ENCODE results near the gene NFAM1. TPM values are rescaled to one million over a fixed set of nuclear protein-coding genes. Genes with fewer than 3 reads are reported as not detected.

The NFAM1 gene
- total and polyA plus RNA-seq, 9 donors, result 0.62 to 1.2 (median 1.00) TPM

DNA sequence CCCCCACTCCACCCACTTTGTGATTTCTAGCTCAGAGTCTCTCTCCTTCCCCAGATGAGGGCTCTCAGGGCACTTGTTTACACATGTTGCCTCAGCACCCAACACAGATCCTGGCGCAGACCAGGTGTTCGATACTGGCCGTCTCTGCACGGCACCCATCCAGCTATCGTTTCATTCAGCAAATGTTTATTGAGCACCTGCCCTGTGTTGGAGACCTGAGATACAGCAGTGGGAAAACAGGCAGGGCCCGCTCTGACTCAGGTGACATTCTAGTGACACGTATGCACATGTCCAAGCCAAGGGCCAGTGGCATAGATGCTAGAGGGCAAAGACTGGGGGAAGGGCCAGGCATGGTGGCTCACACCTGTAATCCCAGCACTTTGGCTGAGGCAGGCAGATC lies 71.9 kb downstream of the NFAM1 start:
- DNase-seq, result no peak
- H3K36me3 ChIP-seq (ENCODE audit: control insufficient read depth, insufficient read depth, low read length), result no peaks in the 10 kb centered on the region
- H3K4me3 ChIP-seq (ENCODE audit: low read length), result no peak overlapping the region
- 88% methylated on average over 6 of the region's 7 CpGs for whole genome bisulfite sequencing (ENCODE audit: insufficient coverage)
- H3K27me3 ChIP-seq (ENCODE audit: control insufficient read depth, insufficient read depth, low read length), result peaks cover 45% of the 10 kb centered on the region
- peaks cover 12% of the 10 kb centered on the region for H3K4me1 ChIP-seq (ENCODE audit: control insufficient read depth, insufficient read depth, low read length)
- no peaks in the 10 kb centered on the region for H3K9me3 ChIP-seq (replicated peaks; ENCODE audit: control insufficient read depth, low read depth, low read length)
- no peak overlapping the region for H3K27ac ChIP-seq (ENCODE audit: low read length)

GRCh38 chr22:42358643-42359558 lies 73.3 kb downstream of the NFAM1 start:
- Histone ChIP-seq H3K36me3 (ENCODE audit: control insufficient read depth, insufficient read depth, low read length) (no peaks in the 10 kb centered on the region), H3K4me1 (ENCODE audit: control insufficient read depth, insufficient read depth, low read length) (peaks cover 4% of the 10 kb centered on the region), H3K4me3 (ENCODE audit: low read length) (no peak overlapping the region), H3K27ac (ENCODE audit: low read length) (no peak overlapping the region), H3K27me3 (ENCODE audit: control insufficient read depth, insufficient read depth, low read length) (peaks cover 36% of the 10 kb centered on the region), H3K9me3 (replicated peaks; ENCODE audit: control insufficient read depth, low read depth, low read length) (no peaks in the 10 kb centered on the region)
- WGBS (ENCODE audit: insufficient coverage), result 61% methylated on average over 5 of the region's 16 CpGs
- no peak for DNase-seq

- no peak for DNase-seq
- 40% methylated on average over 1 of the region's 8 CpGs for WGBS (ENCODE audit: insufficient coverage)
These were observed 74.4 kb downstream of the NFAM1 start for GRCh38 chr22:42357634-42358296.

GRCh38 chr22:42357221-42357620 lies 75.0 kb downstream of the NFAM1 start:
- Histone ChIP-seq H3K4me3 (ENCODE audit: low read length) (no peak overlapping the region), H3K9me3 (replicated peaks; ENCODE audit: control insufficient read depth, low read depth, low read length) (no peaks in the 10 kb centered on the region), H3K27me3 (ENCODE audit: control insufficient read depth, insufficient read depth, low read length) (peaks cover 24% of the 10 kb centered on the region), H3K4me1 (ENCODE audit: control insufficient read depth, insufficient read depth, low read length) (peaks cover 5% of the 10 kb centered on the region), H3K27ac (ENCODE audit: low read length) (no peak overlapping the region), H3K36me3 (ENCODE audit: control insufficient read depth, insufficient read depth, low read length) (no peaks in the 10 kb centered on the region)
- DNase-seq, result no peak
- WGBS (ENCODE audit: insufficient coverage), result no CpG with 5 or more reads among the region's 3 CpGs

More at GRCh38 chr22:42357634-42358296, 74.4 kb downstream of the NFAM1 start:
- no peak overlapping the region for H3K27ac ChIP-seq (ENCODE audit: low read length)
- peaks cover 27% of the 10 kb centered on the region for H3K27me3 ChIP-seq (ENCODE audit: control insufficient read depth, insufficient read depth, low read length)
- H3K36me3 ChIP-seq (ENCODE audit: control insufficient read depth, insufficient read depth, low read length), result no peaks in the 10 kb centered on the region
- no peak overlapping the region for H3K4me3 ChIP-seq (ENCODE audit: low read length)
- H3K9me3 ChIP-seq (replicated peaks; ENCODE audit: control insufficient read depth, low read depth, low read length), result no peaks in the 10 kb centered on the region
- peaks cover 5% of the 10 kb centered on the region for H3K4me1 ChIP-seq (ENCODE audit: control insufficient read depth, insufficient read depth, low read length)

DNA sequence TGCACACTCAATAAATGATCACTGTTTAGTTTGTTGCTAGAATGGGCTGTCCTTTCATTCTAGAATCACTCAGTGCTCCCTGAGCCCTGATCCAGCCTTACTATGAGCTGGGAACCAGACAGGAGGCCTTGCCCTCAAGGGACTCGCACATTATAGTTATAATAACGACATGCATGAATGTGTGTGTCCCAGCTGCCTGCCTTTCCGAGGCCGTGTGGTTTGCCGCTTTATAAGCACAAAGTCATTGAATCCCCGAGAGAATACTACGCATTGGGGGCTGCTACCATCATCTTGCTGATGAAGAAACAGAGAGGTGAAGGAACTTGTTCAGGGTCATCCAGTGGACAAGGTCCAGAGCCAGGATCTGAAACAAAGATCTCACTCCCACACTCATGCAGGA lies 75.7 kb downstream of the NFAM1 start:
- no peak for DNase-seq

GRCh38 chr22:42353883-42354727 lies 78.1 kb downstream of the NFAM1 start:
- no peaks in the 10 kb centered on the region for H3K36me3 ChIP-seq (ENCODE audit: control insufficient read depth, insufficient read depth, low read length)
- no peak overlapping the region for H3K4me3 ChIP-seq (ENCODE audit: low read length)
- WGBS (ENCODE audit: insufficient coverage), result 28% methylated on average over 9 of the region's 10 CpGs
- H3K4me1 ChIP-seq (ENCODE audit: control insufficient read depth, insufficient read depth, low read length), result peaks cover 5% of the 10 kb centered on the region
- peaks cover 23% of the 10 kb centered on the region for H3K27me3 ChIP-seq (ENCODE audit: control insufficient read depth, insufficient read depth, low read length)
- H3K27ac ChIP-seq (ENCODE audit: low read length), result no peak overlapping the region
- no peaks in the 10 kb centered on the region for H3K9me3 ChIP-seq (replicated peaks; ENCODE audit: control insufficient read depth, low read depth, low read length)
- DNase-seq, result peak; percentile 67

More for the DNA sequence above, 75.7 kb downstream of the NFAM1 start:
- 74% methylated on average over 7 of the region's 7 CpGs for WGBS (ENCODE audit: insufficient coverage)
- no peak overlapping the region for H3K27ac ChIP-seq (ENCODE audit: low read length)
- H3K9me3 ChIP-seq (replicated peaks; ENCODE audit: control insufficient read depth, low read depth, low read length), result no peaks in the 10 kb centered on the region
- peaks cover 24% of the 10 kb centered on the region for H3K27me3 ChIP-seq (ENCODE audit: control insufficient read depth, insufficient read depth, low read length)
- H3K4me3 ChIP-seq (ENCODE audit: low read length), result no peak overlapping the region
- H3K4me1 ChIP-seq (ENCODE audit: control insufficient read depth, insufficient read depth, low read length), result peaks cover 5% of the 10 kb centered on the region
- H3K36me3 ChIP-seq (ENCODE audit: control insufficient read depth, insufficient read depth, low read length), result no peaks in the 10 kb centered on the region

- no CpG with 5 or more reads among the region's 4 CpGs for WGBS (ENCODE audit: insufficient coverage)
These were observed 81.8 kb downstream of the NFAM1 start for GRCh38 chr22:42350373-42350772.

GRCh38 chr22:42347281-42347824 lies 84.8 kb downstream of the NFAM1 start:
- no peaks in the 10 kb centered on the region for H3K36me3 ChIP-seq (ENCODE audit: control insufficient read depth, insufficient read depth, low read length)
- no peaks in the 10 kb centered on the region for H3K9me3 ChIP-seq (replicated peaks; ENCODE audit: control insufficient read depth, low read depth, low read length)
- peaks cover 18% of the 10 kb centered on the region for H3K4me1 ChIP-seq (ENCODE audit: control insufficient read depth, insufficient read depth, low read length)
- no peak overlapping the region for H3K27ac ChIP-seq (ENCODE audit: low read length)
- no peak overlapping the region for H3K4me3 ChIP-seq (ENCODE audit: low read length)
- H3K27me3 ChIP-seq (ENCODE audit: control insufficient read depth, insufficient read depth, low read length), result peaks cover 44% of the 10 kb centered on the region
- no peak for DNase-seq
- WGBS (ENCODE audit: insufficient coverage), result 31% methylated on average over 23 of the region's 27 CpGs

More at GRCh38 chr22:42350373-42350772, 81.8 kb downstream of the NFAM1 start:
- Histone ChIP-seq H3K9me3 (replicated peaks; ENCODE audit: control insufficient read depth, low read depth, low read length) (no peaks in the 10 kb centered on the region), H3K4me3 (ENCODE audit: low read length) (no peak overlapping the region), H3K27me3 (ENCODE audit: control insufficient read depth, insufficient read depth, low read length) (peaks cover 28% of the 10 kb centered on the region), H3K36me3 (ENCODE audit: control insufficient read depth, insufficient read depth, low read length) (no peaks in the 10 kb centered on the region), H3K4me1 (ENCODE audit: control insufficient read depth, insufficient read depth, low read length) (peaks cover 15% of the 10 kb centered on the region), H3K27ac (ENCODE audit: low read length) (no peak overlapping the region)
- DNase-seq, result no peak

DNA sequence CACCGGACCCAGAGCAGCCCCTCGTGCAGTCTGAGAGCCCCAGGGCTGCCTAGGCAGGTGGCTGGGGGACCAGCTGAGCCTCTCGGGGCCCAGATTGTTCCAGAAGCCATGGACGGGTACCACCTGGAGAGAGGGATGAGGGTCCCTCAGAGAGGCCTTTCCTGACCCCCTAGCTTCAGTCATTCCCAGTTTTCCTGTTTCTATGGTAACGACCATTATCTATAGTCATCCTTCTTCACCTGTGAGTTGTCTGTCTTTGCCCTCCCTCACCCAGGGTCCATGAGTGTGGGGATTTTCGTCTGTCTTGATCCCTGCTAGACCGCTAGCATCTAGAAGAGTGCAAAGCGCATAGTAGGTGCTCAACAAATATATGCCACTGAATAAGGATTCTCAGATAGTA lies 85.5 kb downstream of the NFAM1 start:
- H3K36me3 ChIP-seq (ENCODE audit: control insufficient read depth, insufficient read depth, low read length), result no peaks in the 10 kb centered on the region
- no peak overlapping the region for H3K27ac ChIP-seq (ENCODE audit: low read length)
- no peak overlapping the region for H3K4me3 ChIP-seq (ENCODE audit: low read length)
- WGBS (ENCODE audit: insufficient coverage), result 60% methylated on average over 1 of the region's 8 CpGs
- DNase-seq, result no peak
- H3K9me3 ChIP-seq (replicated peaks; ENCODE audit: control insufficient read depth, low read depth, low read length), result no peaks in the 10 kb centered on the region
- peaks cover 47% of the 10 kb centered on the region for H3K27me3 ChIP-seq (ENCODE audit: control insufficient read depth, insufficient read depth, low read length)
- H3K4me1 ChIP-seq (ENCODE audit: control insufficient read depth, insufficient read depth, low read length), result peaks cover 18% of the 10 kb centered on the region

All from muscle of leg (tissue), 11 donors.